ENCODE data around the gene MMP23B. TPM values are rescaled to one million over a fixed set of nuclear protein-coding genes. Genes with fewer than 3 reads are reported as not detected.
A peak's percentile ranks its signal among the peaks of the same experiment; 100 is the strongest.

The MMP23B gene
- total RNA-seq, 4 donors from 2014 or later = 0.62 TPM; not detected in 3

- no peak for DNase-seq
- TF ChIP-seq POLR2A (IDR thresholded peaks at IDR 0.05) = no peak
- TF ChIP-seq CTCF (IDR thresholded peaks at IDR 0.05 in 4 of 5, conservative IDR thresholded peaks at IDR 0.05 in 1 of 5) = no peak
These were observed 14.0 kb upstream of the MMP23B start for GRCh38 chr1:1617925-1618324.

GRCh38 chr1:1618396-1619068 lies 13.4 kb upstream of the MMP23B start:
- no peak for TF ChIP-seq CTCF (IDR thresholded peaks at IDR 0.05 in 4 of 5, conservative IDR thresholded peaks at IDR 0.05 in 1 of 5)
- no peak for TF ChIP-seq POLR2A (IDR thresholded peaks at IDR 0.05)

More at GRCh38 chr1:1617925-1618324, 14.0 kb upstream of the MMP23B start:
- Histone ChIP-seq H3K9me3 (no peaks in the 10 kb centered on the region), H3K36me3 (peaks cover 0 to 6% of the 10 kb centered on the region in 2 donors), H3K4me3 (no peak overlapping the region), H3K27ac (peak overlapping the region in 3 of 4 donors; percentile 88 to 99 (median 94)), H3K27me3 (no peaks in the 10 kb centered on the region), H3K4me1 (peaks cover 65 to 66% of the 10 kb centered on the region in 2 donors)
- no peak for ATAC-seq
- in situ Hi-C loops (cut with MboI; ENCODE audit: low sequenced_read_pairs in 4 of 4) (no loop called here), intact Hi-C loops (cut with DNase I; ENCODE audit: low total_unique reads) (loop anchor here (5.0 kb wide), 1 partner anchor 106 kb away; the partner anchor contains the start of gene ATAD3A)

GRCh38 chr1:1619917-1620361 lies 12.0 kb upstream of the MMP23B start:
- no peaks in the 10 kb centered on the region for H3K36me3 ChIP-seq
- H3K9me3 ChIP-seq = no peaks in the 10 kb centered on the region
- TF ChIP-seq CTCF (IDR thresholded peaks at IDR 0.05 in 4 of 5, conservative IDR thresholded peaks at IDR 0.05 in 1 of 5) (peak; percentile 34 to 59 (median 42)), POLR2A (IDR thresholded peaks at IDR 0.05) (no peak)
- in situ Hi-C loops (cut with MboI; ENCODE audit: low sequenced_read_pairs in 4 of 4) = no loop called here
- DNase-seq (peak; percentile 58 to 93), ATAC-seq (peak; percentile 23 to 45)
- H3K27me3 ChIP-seq = no peaks in the 10 kb centered on the region
- H3K4me1 ChIP-seq = peaks cover 55 to 63% of the 10 kb centered on the region in 2 donors
- intact Hi-C loops (cut with DNase I; ENCODE audit: low total_unique reads) = loop anchor here (5.0 kb wide), 1 partner anchor 108 kb away; the partner anchor contains the start of gene ATAD3A
- H3K4me3 ChIP-seq = no peak overlapping the region
- H3K27ac ChIP-seq = peak overlapping the region; percentile 88 to 99 (median 91)

More at GRCh38 chr1:1618396-1619068, 13.4 kb upstream of the MMP23B start:
- intact Hi-C loops (cut with DNase I; ENCODE audit: low total_unique reads) (loop anchor here (5.0 kb wide), 1 partner anchor 106 kb away; the partner anchor contains the start of gene ATAD3A), in situ Hi-C loops (cut with MboI; ENCODE audit: low sequenced_read_pairs in 4 of 4) (no loop called here)
- Histone ChIP-seq H3K36me3 (peaks cover 0 to 2% of the 10 kb centered on the region in 2 donors), H3K4me3 (no peak overlapping the region), H3K9me3 (no peaks in the 10 kb centered on the region), H3K27me3 (no peaks in the 10 kb centered on the region), H3K4me1 (peaks cover 69 to 72% of the 10 kb centered on the region in 2 donors), H3K27ac (peak overlapping the region; percentile 88 to 99 (median 91))
- no peak for ATAC-seq
- DNase-seq = no peak

GRCh38 chr1:1620433-1621139 lies 11.4 kb upstream of the MMP23B start:
- Histone ChIP-seq H3K4me1 (peaks cover 55 to 63% of the 10 kb centered on the region in 2 donors), H3K27me3 (no peaks in the 10 kb centered on the region), H3K27ac (peak overlapping the region; percentile 88 to 99 (median 91)), H3K9me3 (no peaks in the 10 kb centered on the region), H3K4me3 (no peak overlapping the region), H3K36me3 (peaks cover 0 to 5% of the 10 kb centered on the region in 2 donors)
- TF ChIP-seq CTCF (IDR thresholded peaks at IDR 0.05 in 4 of 5, conservative IDR thresholded peaks at IDR 0.05 in 1 of 5) = no peak
- no peak for TF ChIP-seq POLR2A (IDR thresholded peaks at IDR 0.05)
- ATAC-seq (peak in 1 of 2 donors; percentile 5), DNase-seq (no peak)
- intact Hi-C loops (cut with DNase I; ENCODE audit: low total_unique reads) (no loop called here), in situ Hi-C loops (cut with MboI; ENCODE audit: low sequenced_read_pairs in 4 of 4) (no loop called here)

Measured in gastrocnemius medialis (tissue), 4 donors.